ENCODE data around the gene PRDX4. TPM values are rescaled to one million over a fixed set of nuclear protein-coding genes. Genes with fewer than 3 reads are reported as not detected.

The PRDX4 gene
- total and polyA plus RNA-seq, 2 of the 8 experiments (the other 6 are each of a cell fraction or from before 2014, with no cell fraction given): 130 TPM

- H4K20me1 ChIP-seq (replicated peaks in 1 of 2; ENCODE audit: control insufficient read depth in 1 of 2, insufficient read depth in 2 of 2, low read length in 2 of 2): no peaks in the 10 kb centered on the region
- no peak overlapping the region for H3K4me3 ChIP-seq (ENCODE audit: extremely low read depth in 1 of 4, insufficient read depth in 2 of 4, low read depth in 3 of 4, low read length in 4 of 4)
- peaks cover 0 to 13% (median 0%) of the 10 kb centered on the region in 4 experiments; a peak in 1 of 8 replicates for H3K36me3 ChIP-seq (ENCODE audit: control insufficient read depth in 2 of 4, insufficient read depth in 4 of 4, low read length in 3 of 4)
- POLR2A ChIA-PET (ENCODE audit: partially characterized antibody): no interaction called here
- H2BK12ac ChIP-seq (ENCODE audit: low read depth, low read length): no peak overlapping the region
- H3K4ac ChIP-seq (replicated peaks; ENCODE audit: insufficient read length, low read depth, low read length): no peak overlapping the region
- no peak overlapping the region for H3K4me2 ChIP-seq (ENCODE audit: insufficient read depth in 1 of 2, low read depth in 2 of 2, low read length in 2 of 2)
- no peaks in the 10 kb centered on the region for H3K79me1 ChIP-seq (ENCODE audit: low read depth, low read length)
- DNase-seq (ENCODE audit: low read depth in 1 of 2, low spot score in 2 of 2) (no peak), FAIRE-seq (no peak)
- H3K23ac ChIP-seq (ENCODE audit: insufficient read length): no peak overlapping the region
- no peaks in the 10 kb centered on the region for H3K4me1 ChIP-seq (replicated peaks in 1 of 4; ENCODE audit: control insufficient read depth in 3 of 4, insufficient read depth in 4 of 4, low read length in 3 of 4)
- no peak overlapping the region for H4K8ac ChIP-seq (ENCODE audit: extremely low read depth, insufficient read depth, low read length)
- no peak overlapping the region for H4K5ac ChIP-seq (ENCODE audit: insufficient read length, low read depth, low read length)
- peaks cover 0 to 8% of the 10 kb centered on the region in 2 experiments; a peak in 1 of 4 replicates for H3K79me2 ChIP-seq (ENCODE audit: control insufficient read depth in 1 of 2, insufficient read depth in 2 of 2, low read length in 2 of 2)
- H2BK15ac ChIP-seq (ENCODE audit: low read length): no peak overlapping the region
- no peak overlapping the region for H2BK5ac ChIP-seq (ENCODE audit: low read depth, low read length)
- H3K9me3 ChIP-seq (ENCODE audit: insufficient read depth in 2 of 2, low read depth in 1 of 2, low read length in 1 of 2): no peaks in the 10 kb centered on the region
- H3K9ac ChIP-seq (replicated peaks in 1 of 4; ENCODE audit: extremely low read depth in 1 of 4, low read depth in 3 of 4, low read length in 3 of 4): no peak overlapping the region
- H2AK5ac ChIP-seq (ENCODE audit: low read depth, low read length): no peak overlapping the region
- H3K27me3 ChIP-seq (replicated peaks in 1 of 4; ENCODE audit: control insufficient read depth in 3 of 4, extremely low read depth in 1 of 4, insufficient read depth in 3 of 4, low read length in 3 of 4): no peaks in the 10 kb centered on the region
- no peak overlapping the region for H4K91ac ChIP-seq (replicated peaks; ENCODE audit: insufficient read length, low read length)
- no peak overlapping the region for H3K18ac ChIP-seq (ENCODE audit: extremely low read depth, low read length)
- H2BK120ac ChIP-seq (replicated peaks; ENCODE audit: low read depth, low read length): no peak overlapping the region
- CTCF ChIA-PET (ENCODE audit: partially characterized antibody): no interaction called here
- H3K56ac ChIP-seq (replicated peaks; ENCODE audit: insufficient read length, low read depth, low read length): no peak overlapping the region
- H3K27ac ChIP-seq (ENCODE audit: low read depth, low read length): no peak overlapping the region
- H3K14ac ChIP-seq (ENCODE audit: insufficient read length): no peak overlapping the region
- H3K23me2 ChIP-seq (ENCODE audit: low read depth, low read length): no peaks in the 10 kb centered on the region
- H2AFZ ChIP-seq (ENCODE audit: low read length): no peak overlapping the region
- H2BK20ac ChIP-seq (ENCODE audit: low read length): no peak overlapping the region
- WGBS, 2 experiments (ENCODE audit: extremely low coverage in 1 of 2, insufficient coverage in 1 of 2, insufficient read length in 1 of 2, insufficient replicate concordance in 2 of 2, low coverage in 1 of 2, low lambda C conversion rate in 2 of 2, missing lambda C conversion rate in 1 of 2): 73% methylated on average over 1 of the region's 1 CpG; no CpG with 5 or more reads in 1 of the 2 experiments
- no peak for TF ChIP-seq ATF2 (IDR thresholded peaks at IDR 0.05; ENCODE audit: low read length)
- no peak for TF ChIP-seq E2F6 (IDR thresholded peaks at IDR 0.05)
- no peak for TF ChIP-seq PHF8 (conservative IDR thresholded peaks at IDR 0.05; ENCODE audit: low read depth, low read length)
- TF ChIP-seq GABPA (IDR thresholded peaks at IDR 0.05; ENCODE audit: borderline replicate concordance, insufficient read depth, low read length): no peak
- TF ChIP-seq CBX5 (IDR thresholded peaks at IDR 0.05; ENCODE audit: low read depth, low read length): no peak
- TF ChIP-seq SIX5 (IDR thresholded peaks at IDR 0.05; ENCODE audit: low read depth, low read length): no peak
- TF ChIP-seq JUND (IDR thresholded peaks at IDR 0.05; ENCODE audit: low read length): no peak
- no peak for TF ChIP-seq USF2 (IDR thresholded peaks at IDR 0.05; ENCODE audit: low read length)
- no peak for TF ChIP-seq NANOG (IDR thresholded peaks at IDR 0.05; ENCODE audit: insufficient read depth, low read depth, low read length, poor library complexity, severe bottlenecking)
- TF ChIP-seq ATF3 (IDR thresholded peaks at IDR 0.05; ENCODE audit: insufficient read depth, low read depth, low read length): no peak
Measured at GRCh38 chrX:23731951-23732350, 64.7 kb downstream of the PRDX4 start.

Measured in H1 (cell line).